PFSK-1 (cell line): ENCODE data around the gene AJAP1.

Experiments
- FOXP2 ChIP-seq: optimal IDR thresholded peaks from 2 replicates; pipeline ENCODE3; 2011; ENCODE audit warnings: borderline replicate concordance, control low read depth, inconsistent platforms; ENCODE audit not compliant: insufficient read depth; ENCODE audit errors: extremely low read length, extremely low read depth
- POLR2AphosphoS5 ChIP-seq: IDR thresholded peaks from 2 replicates; pipeline ENCODE4 v1.6.1; 2012; ENCODE audit warnings: low read depth, mild to moderate bottlenecking, control low read depth, low read length, moderate library complexity
- SIN3A ChIP-seq: IDR thresholded peaks from 2 replicates; pipeline ENCODE4 v1.6.1; 2012; ENCODE audit warnings: mild to moderate bottlenecking, low read length, moderate library complexity, borderline replicate concordance; ENCODE audit not compliant: insufficient read depth
- TAF1 ChIP-seq: IDR thresholded peaks from 2 replicates; pipeline ENCODE4 v1.6.1; 2012; ENCODE audit warnings: low read length, control low read depth, borderline replicate concordance; ENCODE audit not compliant: insufficient read depth
- TF ChIP-seq, protein P1 (sequence below), 2 experiments: IDR thresholded peaks; 2 replicates each; pipeline versions ENCODE4 v1.6.1 to v1.8.0; 2011 to 2012; ENCODE audit warnings: low read depth in 2 of 2, low read length in 2 of 2, control low read depth in 1 of 2, inconsistent platforms in 1 of 2, mild to moderate bottlenecking in 1 of 2, moderate library complexity in 1 of 2; ENCODE audit not compliant: insufficient read depth in 1 of 2

Gene AJAP1

DNA sequence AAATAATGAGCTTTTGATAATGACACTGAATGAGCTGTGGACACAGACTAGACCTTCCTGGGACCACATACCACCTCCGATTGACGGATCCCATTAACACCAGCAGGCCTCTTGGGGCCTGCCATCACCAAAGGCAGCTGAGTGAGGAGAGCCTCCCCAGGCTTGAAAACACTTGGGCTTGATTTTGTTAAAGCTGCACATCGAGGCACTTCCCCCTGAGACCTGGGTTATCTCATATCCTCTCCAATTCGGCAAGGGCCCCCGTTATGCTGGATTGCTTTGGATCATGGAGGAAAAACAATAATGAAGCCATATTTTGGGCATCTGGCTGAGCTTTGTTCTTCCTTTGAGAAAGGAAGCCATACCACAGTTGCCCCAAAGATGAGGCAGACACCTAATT is 143.0 kb downstream of the AJAP1 start:
- TF ChIP-seq SIN3A (no peak), TAF1 (no peak), POLR2AphosphoS5 (no peak), FOXP2 (no peak)
- TF ChIP-seq, protein P1, sequence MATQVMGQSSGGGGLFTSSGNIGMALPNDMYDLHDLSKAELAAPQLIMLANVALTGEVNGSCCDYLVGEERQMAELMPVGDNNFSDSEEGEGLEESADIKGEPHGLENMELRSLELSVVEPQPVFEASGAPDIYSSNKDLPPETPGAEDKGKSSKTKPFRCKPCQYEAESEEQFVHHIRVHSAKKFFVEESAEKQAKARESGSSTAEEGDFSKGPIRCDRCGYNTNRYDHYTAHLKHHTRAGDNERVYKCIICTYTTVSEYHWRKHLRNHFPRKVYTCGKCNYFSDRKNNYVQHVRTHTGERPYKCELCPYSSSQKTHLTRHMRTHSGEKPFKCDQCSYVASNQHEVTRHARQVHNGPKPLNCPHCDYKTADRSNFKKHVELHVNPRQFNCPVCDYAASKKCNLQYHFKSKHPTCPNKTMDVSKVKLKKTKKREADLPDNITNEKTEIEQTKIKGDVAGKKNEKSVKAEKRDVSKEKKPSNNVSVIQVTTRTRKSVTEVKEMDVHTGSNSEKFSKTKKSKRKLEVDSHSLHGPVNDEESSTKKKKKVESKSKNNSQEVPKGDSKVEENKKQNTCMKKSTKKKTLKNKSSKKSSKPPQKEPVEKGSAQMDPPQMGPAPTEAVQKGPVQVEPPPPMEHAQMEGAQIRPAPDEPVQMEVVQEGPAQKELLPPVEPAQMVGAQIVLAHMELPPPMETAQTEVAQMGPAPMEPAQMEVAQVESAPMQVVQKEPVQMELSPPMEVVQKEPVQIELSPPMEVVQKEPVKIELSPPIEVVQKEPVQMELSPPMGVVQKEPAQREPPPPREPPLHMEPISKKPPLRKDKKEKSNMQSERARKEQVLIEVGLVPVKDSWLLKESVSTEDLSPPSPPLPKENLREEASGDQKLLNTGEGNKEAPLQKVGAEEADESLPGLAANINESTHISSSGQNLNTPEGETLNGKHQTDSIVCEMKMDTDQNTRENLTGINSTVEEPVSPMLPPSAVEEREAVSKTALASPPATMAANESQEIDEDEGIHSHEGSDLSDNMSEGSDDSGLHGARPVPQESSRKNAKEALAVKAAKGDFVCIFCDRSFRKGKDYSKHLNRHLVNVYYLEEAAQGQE (IDR thresholded peaks at IDR 0.05; ENCODE audit: insufficient read depth in 1 of 2, low read depth in 2 of 2, low read length in 2 of 2), result no peak

DNA sequence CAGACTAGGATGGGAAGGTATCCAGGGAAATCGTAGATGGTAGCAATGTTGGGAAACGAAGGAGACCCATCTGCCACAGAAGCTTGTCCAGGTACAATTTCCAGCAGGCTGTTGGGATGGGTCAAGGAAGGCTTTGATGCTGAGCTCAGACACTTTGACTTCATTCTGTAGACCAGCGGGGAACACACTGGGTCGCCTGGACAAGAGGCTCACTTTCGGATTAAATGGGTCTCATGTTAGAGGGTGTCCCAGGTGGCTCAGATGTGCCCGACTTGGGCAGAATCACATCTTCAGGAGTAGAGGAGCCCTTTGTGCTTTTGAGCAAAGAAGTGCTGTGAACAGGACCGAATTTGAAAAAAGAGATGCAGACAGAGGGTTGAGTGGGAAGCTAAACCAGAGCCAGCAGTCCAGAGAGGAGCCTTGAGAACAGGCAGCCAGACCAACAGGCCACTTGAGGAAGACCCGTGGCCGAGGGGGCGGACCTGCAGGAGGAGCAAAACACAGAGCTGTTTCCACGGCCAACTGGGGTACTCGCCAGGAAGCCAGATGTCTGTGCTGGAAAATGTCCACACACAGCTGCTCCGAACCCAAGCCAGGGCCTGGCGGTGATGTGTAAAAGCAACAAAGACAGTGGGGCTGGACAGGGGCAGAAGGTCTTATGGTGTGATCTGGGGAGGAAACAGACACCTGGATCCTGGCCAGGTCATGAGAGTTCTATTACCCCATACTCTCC is 146.9 kb downstream of the AJAP1 start:
- TF ChIP-seq SIN3A (no peak), POLR2AphosphoS5 (no peak), FOXP2 (no peak), TAF1 (no peak)
- TF ChIP-seq, protein P1 (IDR thresholded peaks at IDR 0.05; ENCODE audit: insufficient read depth in 1 of 2, low read depth in 2 of 2, low read length in 2 of 2), result no peak

DNA sequence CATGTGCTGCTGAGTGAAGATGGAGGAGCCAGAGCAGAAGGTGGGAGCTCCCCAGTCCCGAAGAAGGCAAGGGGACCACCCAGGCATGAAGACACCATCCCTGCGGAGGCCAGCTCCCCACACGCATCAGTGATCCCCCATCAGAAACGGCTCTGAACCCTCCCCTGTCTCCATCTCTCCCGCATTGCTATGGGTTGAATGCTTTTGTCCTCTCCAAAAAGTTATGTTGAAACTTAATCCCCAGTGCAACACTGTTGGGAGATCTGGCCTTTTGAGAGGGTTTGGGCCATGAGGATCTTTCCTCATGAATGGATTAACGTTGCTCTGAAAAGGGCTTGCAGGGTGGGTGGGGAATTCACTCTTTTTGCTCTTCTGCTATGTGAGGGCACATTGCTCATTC is 147.6 kb downstream of the AJAP1 start:
- TF ChIP-seq FOXP2 (no peak), POLR2AphosphoS5 (no peak), TAF1 (no peak), SIN3A (no peak)
- TF ChIP-seq, protein P1 (IDR thresholded peaks at IDR 0.05; ENCODE audit: insufficient read depth in 1 of 2, low read depth in 2 of 2, low read length in 2 of 2), result no peak

DNA sequence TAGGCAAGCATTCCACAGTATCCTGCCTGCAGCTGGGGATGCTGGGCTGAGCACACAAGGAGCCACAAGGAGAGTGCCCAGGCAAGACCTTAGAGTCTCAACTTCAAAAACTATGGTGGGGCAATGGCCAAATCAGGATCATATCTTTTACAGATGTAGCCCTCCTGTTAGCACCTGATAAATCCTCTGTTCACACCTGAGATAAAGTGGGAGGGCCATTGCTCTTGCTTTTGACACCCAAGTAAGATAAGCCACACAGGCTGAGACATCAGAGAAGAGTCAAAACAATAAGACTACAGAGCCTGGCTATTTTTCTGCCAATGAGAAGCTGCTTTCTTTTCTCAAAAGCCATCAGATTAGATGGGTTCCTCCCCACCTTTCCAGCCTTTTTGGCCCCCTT is 148.9 kb downstream of the AJAP1 start:
- TF ChIP-seq POLR2AphosphoS5 (no peak), SIN3A (no peak), TAF1 (no peak), FOXP2 (no peak)
- TF ChIP-seq, protein P1 (IDR thresholded peaks at IDR 0.05; ENCODE audit: insufficient read depth in 1 of 2, low read depth in 2 of 2, low read length in 2 of 2), result no peak

DNA sequence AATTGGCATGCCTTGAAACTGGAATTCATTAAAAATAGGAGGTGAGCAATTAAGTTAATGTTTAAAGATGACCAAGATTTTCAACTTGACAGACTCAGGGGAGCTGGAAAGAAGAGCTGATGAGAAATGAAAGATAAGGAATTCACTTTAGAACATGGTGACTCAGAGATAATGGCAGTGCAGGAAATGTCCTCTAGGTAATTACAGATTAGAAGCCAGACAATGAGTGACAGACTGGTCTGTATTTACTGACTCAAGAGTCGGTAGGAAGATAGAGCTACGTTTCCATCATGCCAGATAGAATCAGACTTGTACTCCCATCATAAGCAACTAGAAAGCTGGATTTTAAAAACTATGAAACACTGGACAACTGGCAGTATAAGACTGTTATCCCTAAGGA is 151.6 kb downstream of the AJAP1 start:
- no peak for TF ChIP-seq POLR2AphosphoS5
- TF ChIP-seq FOXP2, result no peak
- no peak for TF ChIP-seq TAF1
- TF ChIP-seq, protein P1 (IDR thresholded peaks at IDR 0.05; ENCODE audit: insufficient read depth in 1 of 2, low read depth in 2 of 2, low read length in 2 of 2), result no peak
- TF ChIP-seq SIN3A, result no peak
